ENCODE measurements around the gene MFNG. TPM values are rescaled to one million over a fixed set of nuclear protein-coding genes. Genes with fewer than 3 reads are reported as not detected.
A peak's percentile ranks its signal among the peaks of the same experiment; 100 is the strongest.

The MFNG gene
- total RNA-seq, 1 donor from 2014 or later, result 53.5 TPM

GRCh38 chr22:37488337-37489135 is 2.4 kb upstream of the MFNG start:
- no peak for ATAC-seq
- TF ChIP-seq CTCF (IDR thresholded peaks at IDR 0.05), result no peak

GRCh38 chr22:37487571-37487970 is 1.4 kb upstream of the MFNG start:
- DNase-seq, result no peak
- H3K9me3 ChIP-seq, result no peaks in the 10 kb centered on the region
- no peak for ATAC-seq
- no peak for TF ChIP-seq CTCF (IDR thresholded peaks at IDR 0.05)
- no peak overlapping the region for H3K27ac ChIP-seq
- H3K27me3 ChIP-seq, result no peaks in the 10 kb centered on the region
- no peaks in the 10 kb centered on the region for H3K36me3 ChIP-seq
- H3K4me1 ChIP-seq, result peaks cover 17% of the 10 kb centered on the region
- no peak overlapping the region for H3K4me3 ChIP-seq
- intact Hi-C loops (cut with DNase I), result no loop called here

More at GRCh38 chr22:37488337-37489135, 2.4 kb upstream of the MFNG start:
- intact Hi-C loops (cut with DNase I), result no loop called here
- no peaks in the 10 kb centered on the region for H3K36me3 ChIP-seq
- H3K4me1 ChIP-seq, result peaks cover 21% of the 10 kb centered on the region
- no peak for DNase-seq
- H3K27me3 ChIP-seq, result no peaks in the 10 kb centered on the region
- no peak overlapping the region for H3K27ac ChIP-seq
- no peaks in the 10 kb centered on the region for H3K9me3 ChIP-seq
- H3K4me3 ChIP-seq, result no peak overlapping the region

GRCh38 chr22:37487129-37487528 is 945 bp upstream of the MFNG start:
- ATAC-seq (no peak), DNase-seq (no peak)
- Histone ChIP-seq H3K4me1 (peaks cover 17% of the 10 kb centered on the region), H3K27ac (peak overlapping the region; percentile 39), H3K9me3 (no peaks in the 10 kb centered on the region), H3K36me3 (no peaks in the 10 kb centered on the region), H3K4me3 (no peak overlapping the region), H3K27me3 (no peaks in the 10 kb centered on the region)
- TF ChIP-seq CTCF (IDR thresholded peaks at IDR 0.05), result no peak
- intact Hi-C loops (cut with DNase I), result no loop called here

- H3K9me3 ChIP-seq, result no peaks in the 10 kb centered on the region
- DNase-seq (no peak), ATAC-seq (no peak)
- H3K4me3 ChIP-seq, result peak overlapping the region; percentile 63
- TF ChIP-seq CTCF (IDR thresholded peaks at IDR 0.05), result no peak
- intact Hi-C loops (cut with DNase I), result no loop called here
- H3K4me1 ChIP-seq, result peaks cover 17% of the 10 kb centered on the region
- peak overlapping the region; percentile 90 for H3K27ac ChIP-seq
- no peaks in the 10 kb centered on the region for H3K27me3 ChIP-seq
- no peaks in the 10 kb centered on the region for H3K36me3 ChIP-seq
These were observed 575 bp downstream of the MFNG start for GRCh38 chr22:37485395-37486223.

GRCh38 chr22:37484480-37485394 is 1.4 kb downstream of the MFNG start:
- ATAC-seq (peak; percentile 78), DNase-seq (peak; percentile 91)
- Histone ChIP-seq H3K27ac (peak overlapping the region; percentile 90), H3K4me3 (peak overlapping the region; percentile 63), H3K27me3 (no peaks in the 10 kb centered on the region), H3K36me3 (peaks cover 2% of the 10 kb centered on the region), H3K4me1 (peaks cover 17% of the 10 kb centered on the region), H3K9me3 (no peaks in the 10 kb centered on the region)
- TF ChIP-seq CTCF (IDR thresholded peaks at IDR 0.05), result no peak
- intact Hi-C loops (cut with DNase I), result no loop called here

All from upper lobe of right lung (tissue), 1 donor.